ENCODE data around the gene SUPT6H.
"Not testable (repeated sequence)": the region's sequence is repeated elsewhere in the genome, so short reads cannot be mapped to it uniquely, and the experiment has no call there.

SUPT6H gene

GRCh38 chr17:28646039-28646754, 15.8 kb upstream of the SUPT6H start:
- no peak for DNase-seq (ENCODE audit: low read depth, low spot score)

GRCh38 chr17:28648698-28649097, 13.3 kb upstream of the SUPT6H start:
- DNase-seq (ENCODE audit: low read depth, low spot score): no peak

- DNase-seq (ENCODE audit: low read depth, low spot score): no peak
Measured at GRCh38 chr17:28655160-28655559, 6.8 kb upstream of the SUPT6H start.

GRCh38 chr17:28657756-28658155, 4.2 kb upstream of the SUPT6H start:
- DNase-seq (ENCODE audit: low read depth, low spot score): no peak

GRCh38 chr17:28658342-28658741, 3.7 kb upstream of the SUPT6H start:
- DNase-seq (ENCODE audit: low read depth, low spot score): not testable (repeated sequence)

- not testable (repeated sequence) for DNase-seq (ENCODE audit: low read depth, low spot score)
Measured at GRCh38 chr17:28658766-28659496, 3.1 kb upstream of the SUPT6H start.

- DNase-seq (ENCODE audit: low read depth, low spot score): not testable (repeated sequence)
Measured at GRCh38 chr17:28659497-28659881, 2.5 kb upstream of the SUPT6H start.

GRCh38 chr17:28662527-28662829, 473 bp downstream of the SUPT6H start:
- DNase-seq (ENCODE audit: low read depth, low spot score): no peak

GRCh38 chr17:28663723-28664122, 1.7 kb downstream of the SUPT6H start:
- DNase-seq (ENCODE audit: low read depth, low spot score): no peak

GRCh38 chr17:28665994-28666393, 4.0 kb downstream of the SUPT6H start:
- no peak for DNase-seq (ENCODE audit: low read depth, low spot score)

- DNase-seq (ENCODE audit: low read depth, low spot score): no peak
Measured at GRCh38 chr17:28667870-28668269, 5.9 kb downstream of the SUPT6H start.

- DNase-seq (ENCODE audit: low read depth, low spot score): no peak
Measured at GRCh38 chr17:28669918-28670317, 7.9 kb downstream of the SUPT6H start.

GRCh38 chr17:28675490-28675889, 13.5 kb downstream of the SUPT6H start:
- no peak for DNase-seq (ENCODE audit: low read depth, low spot score)

- DNase-seq (ENCODE audit: low read depth, low spot score): no peak
Measured at GRCh38 chr17:28675980-28676379, 14.0 kb downstream of the SUPT6H start.

- DNase-seq (ENCODE audit: low read depth, low spot score): no peak
Measured at GRCh38 chr17:28682655-28683054, 20.6 kb downstream of the SUPT6H start.

GRCh38 chr17:28684963-28685362, 23.0 kb downstream of the SUPT6H start:
- DNase-seq (ENCODE audit: low read depth, low spot score): no peak

GRCh38 chr17:28685366-28685765, 23.4 kb downstream of the SUPT6H start:
- DNase-seq (ENCODE audit: low read depth, low spot score): no peak

- DNase-seq (ENCODE audit: low read depth, low spot score): no peak
Measured at GRCh38 chr17:28686296-28686695, 24.3 kb downstream of the SUPT6H start.

GRCh38 chr17:28688481-28688880, 26.5 kb downstream of the SUPT6H start:
- no peak for DNase-seq (ENCODE audit: low read depth, low spot score)

- no peak for DNase-seq (ENCODE audit: low read depth, low spot score)
Measured at GRCh38 chr17:28689011-28689410, 27.0 kb downstream of the SUPT6H start.

GRCh38 chr17:28693869-28694268, 31.9 kb downstream of the SUPT6H start:
- no peak for DNase-seq (ENCODE audit: low read depth, low spot score)

GRCh38 chr17:28698253-28698941, 36.4 kb downstream of the SUPT6H start:
- DNase-seq (ENCODE audit: low read depth, low spot score): no peak

GRCh38 chr17:28700278-28700677, 38.3 kb downstream of the SUPT6H start:
- no peak for DNase-seq (ENCODE audit: low read depth, low spot score)

Data from iPS DF 19.7 (cell line).